Loucy (cell line): ENCODE data around the gene CAMK2N2.
"Not testable (repeated sequence)": the region's sequence is repeated elsewhere in the genome, so short reads cannot be mapped to it uniquely, and the experiment has no call there.

Experiments
- CTCF ChIP-seq: fragments of 200-600 bp; sonication (generic); conservative IDR thresholded peaks from 2 replicates; pipeline ENCODE4 v1.5.1; 2014; ENCODE audit warnings: mild to moderate bottlenecking, antibody characterized with exemption, low read length
- EZH2phosphoT487 ChIP-seq: fragments of 200-600 bp; IDR thresholded peaks from 2 replicates; pipeline ENCODE4 v1.6.1; 2018; ENCODE audit warnings: antibody characterized with exemption, mild to moderate bottlenecking, moderate library complexity, borderline replicate concordance

- not testable (repeated sequence) for TF ChIP-seq EZH2phosphoT487, CTCF
Measured at GRCh38 chr3:184267249-184267648, 5.9 kb upstream of the CAMK2N2 start.
